ENCODE data around the gene ATXN1.

Gene ATXN1

DNA sequence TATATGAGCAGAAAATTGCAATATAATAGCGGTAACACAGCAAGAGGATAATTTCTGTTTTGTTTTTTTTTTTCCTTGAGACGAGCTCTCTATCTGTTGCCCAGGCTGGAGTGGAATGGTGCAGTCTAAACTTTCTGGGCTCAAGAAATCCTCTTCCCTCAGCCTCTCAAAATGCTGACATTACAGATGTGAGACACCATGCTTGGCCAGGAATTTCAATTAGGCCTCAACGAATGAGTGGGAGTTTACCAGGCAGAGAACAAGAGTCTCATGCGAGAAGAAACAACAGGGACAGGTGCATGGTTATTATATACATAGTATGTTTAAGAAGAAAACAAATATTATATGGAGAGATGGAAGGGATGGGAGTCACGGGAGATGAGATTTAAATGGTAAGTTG lies 111.4 kb downstream of the ATXN1 start:
- no peak for DNase-seq
- in situ Hi-C loops (cut with HindIII; ENCODE audit: low pct_ligation_motif_present, low sequenced_read_pairs) = no loop called here
- TF ChIP-seq, protein P1, sequence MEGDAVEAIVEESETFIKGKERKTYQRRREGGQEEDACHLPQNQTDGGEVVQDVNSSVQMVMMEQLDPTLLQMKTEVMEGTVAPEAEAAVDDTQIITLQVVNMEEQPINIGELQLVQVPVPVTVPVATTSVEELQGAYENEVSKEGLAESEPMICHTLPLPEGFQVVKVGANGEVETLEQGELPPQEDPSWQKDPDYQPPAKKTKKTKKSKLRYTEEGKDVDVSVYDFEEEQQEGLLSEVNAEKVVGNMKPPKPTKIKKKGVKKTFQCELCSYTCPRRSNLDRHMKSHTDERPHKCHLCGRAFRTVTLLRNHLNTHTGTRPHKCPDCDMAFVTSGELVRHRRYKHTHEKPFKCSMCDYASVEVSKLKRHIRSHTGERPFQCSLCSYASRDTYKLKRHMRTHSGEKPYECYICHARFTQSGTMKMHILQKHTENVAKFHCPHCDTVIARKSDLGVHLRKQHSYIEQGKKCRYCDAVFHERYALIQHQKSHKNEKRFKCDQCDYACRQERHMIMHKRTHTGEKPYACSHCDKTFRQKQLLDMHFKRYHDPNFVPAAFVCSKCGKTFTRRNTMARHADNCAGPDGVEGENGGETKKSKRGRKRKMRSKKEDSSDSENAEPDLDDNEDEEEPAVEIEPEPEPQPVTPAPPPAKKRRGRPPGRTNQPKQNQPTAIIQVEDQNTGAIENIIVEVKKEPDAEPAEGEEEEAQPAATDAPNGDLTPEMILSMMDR (IDR thresholded peaks at IDR 0.05; ENCODE audit: low read depth, low read length, missing control alignments) = no peak
- Histone ChIP-seq H3K27me3 (replicated peaks) (no peaks in the 10 kb centered on the region), H3K4me3 (ENCODE audit: low read depth, low read length) (no peak overlapping the region), H3K27ac (no peak overlapping the region), H3K36me3 (replicated peaks) (peaks cover 12% of the 10 kb centered on the region)

DNA sequence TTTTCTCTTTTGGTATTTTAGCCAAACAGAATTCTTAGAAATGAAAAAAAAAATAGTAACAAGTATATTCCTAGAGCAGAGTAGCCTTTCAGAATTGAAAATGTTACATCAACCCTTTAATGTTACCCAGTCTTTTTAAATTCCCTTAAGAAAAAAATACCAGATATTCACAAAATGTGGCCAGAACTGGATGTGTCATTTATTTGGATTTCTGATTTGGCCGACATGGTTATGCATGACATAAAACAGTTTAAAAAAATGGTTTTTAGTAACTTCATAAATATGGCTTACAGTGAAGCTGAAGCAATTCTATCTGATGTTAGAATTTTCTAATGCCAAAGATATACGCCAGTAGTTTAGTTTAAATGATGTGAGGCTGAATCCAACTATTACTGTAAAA lies 112.0 kb downstream of the ATXN1 start:
- peaks cover 16% of the 10 kb centered on the region for H3K36me3 ChIP-seq (replicated peaks)
- DNase-seq = no peak

DNA sequence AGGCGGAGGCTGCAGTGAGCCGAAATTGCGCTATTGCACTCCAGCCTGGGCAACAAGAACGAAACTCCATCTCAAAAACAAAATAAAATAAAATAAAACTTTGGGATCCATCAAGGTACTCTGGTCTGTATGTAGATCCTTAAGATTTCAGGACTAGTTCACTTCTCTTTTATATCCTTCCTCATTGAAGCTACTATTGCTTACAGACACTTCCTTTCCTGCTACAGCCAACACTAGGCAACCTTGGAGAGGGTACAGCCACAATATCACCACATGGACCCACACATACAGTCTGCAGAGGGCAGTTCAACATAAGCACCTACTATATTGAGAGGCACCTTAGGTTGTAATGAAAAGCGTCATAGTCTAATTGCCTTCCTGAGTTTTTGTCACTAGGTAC lies 113.3 kb downstream of the ATXN1 start:
- no peaks in the 10 kb centered on the region for H3K27me3 ChIP-seq (replicated peaks)
- peaks cover 16% of the 10 kb centered on the region for H3K36me3 ChIP-seq (replicated peaks)
- DNase-seq = no peak
- H3K27ac ChIP-seq = no peak overlapping the region
- H3K4me3 ChIP-seq (ENCODE audit: low read depth, low read length) = no peak overlapping the region
- TF ChIP-seq, protein P1 (IDR thresholded peaks at IDR 0.05; ENCODE audit: low read depth, low read length, missing control alignments) = no peak
- in situ Hi-C loops (cut with HindIII; ENCODE audit: low pct_ligation_motif_present, low sequenced_read_pairs) = no loop called here

More for the DNA sequence above, 112.0 kb downstream of the ATXN1 start:
- TF ChIP-seq, protein P1 (IDR thresholded peaks at IDR 0.05; ENCODE audit: low read depth, low read length, missing control alignments) = no peak
- in situ Hi-C loops (cut with HindIII; ENCODE audit: low pct_ligation_motif_present, low sequenced_read_pairs) = no loop called here
- H3K27ac ChIP-seq = no peak overlapping the region
- no peak overlapping the region for H3K4me3 ChIP-seq (ENCODE audit: low read depth, low read length)
- no peaks in the 10 kb centered on the region for H3K27me3 ChIP-seq (replicated peaks)

DNA sequence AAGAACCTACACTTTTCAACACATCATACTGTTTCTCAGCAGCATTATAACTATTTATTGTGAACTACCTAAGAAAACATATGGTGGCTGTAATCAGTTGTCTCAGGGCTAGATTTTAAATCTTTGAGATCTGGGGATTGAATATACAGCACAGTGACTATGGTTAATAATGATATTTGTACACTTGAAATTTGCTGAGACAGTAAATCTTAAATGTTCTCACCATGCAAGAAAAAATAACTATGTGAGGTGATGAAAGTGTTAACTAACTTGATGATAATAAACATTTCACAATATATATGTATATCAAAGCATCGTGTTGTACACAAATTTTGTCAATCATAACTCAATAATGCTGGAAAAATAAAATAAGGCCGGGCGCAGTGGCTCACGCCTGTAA lies 113.8 kb downstream of the ATXN1 start:
- H3K27me3 ChIP-seq (replicated peaks) = no peaks in the 10 kb centered on the region
- TF ChIP-seq, protein P1 (IDR thresholded peaks at IDR 0.05; ENCODE audit: low read depth, low read length, missing control alignments) = no peak
- in situ Hi-C loops (cut with HindIII; ENCODE audit: low pct_ligation_motif_present, low sequenced_read_pairs) = no loop called here
- H3K27ac ChIP-seq = no peak overlapping the region
- no peak overlapping the region for H3K4me3 ChIP-seq (ENCODE audit: low read depth, low read length)
- no peak for DNase-seq
- peaks cover 11% of the 10 kb centered on the region for H3K36me3 ChIP-seq (replicated peaks)

DNA sequence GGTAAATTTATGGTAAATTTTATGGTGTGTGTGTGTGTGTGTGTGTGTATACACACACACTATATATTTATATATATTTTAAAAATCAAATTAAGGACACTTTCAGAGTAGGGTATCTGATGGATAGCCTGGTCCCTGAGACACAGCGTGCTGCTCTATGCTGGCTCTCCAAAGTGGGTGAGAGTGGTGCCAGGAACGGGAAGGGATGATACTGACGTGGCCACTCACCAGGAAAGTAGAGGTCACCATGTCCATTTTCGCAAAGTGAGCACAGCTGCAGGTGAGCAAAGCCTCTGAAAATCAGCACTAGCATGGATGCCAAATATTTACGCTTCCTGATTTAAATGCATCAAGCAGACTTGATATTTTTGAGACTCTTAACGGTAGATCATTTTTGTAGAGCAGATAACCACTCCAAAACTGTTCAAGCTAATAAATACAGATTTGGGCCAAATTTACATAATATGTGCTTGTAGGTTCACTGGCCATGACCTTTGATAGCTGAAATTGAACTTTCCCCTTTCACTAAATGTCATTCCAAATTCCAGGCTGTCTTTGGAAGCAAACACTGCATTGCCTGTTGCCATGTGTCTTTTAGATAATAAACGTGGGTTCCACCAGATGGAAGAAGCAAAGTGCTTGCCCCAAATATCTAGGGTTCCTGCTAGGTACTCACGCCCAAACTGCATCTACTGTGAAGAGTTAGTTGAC lies 116.6 kb downstream of the ATXN1 start:
- in situ Hi-C loops (cut with HindIII; ENCODE audit: low pct_ligation_motif_present, low sequenced_read_pairs) = no loop called here
- peaks cover 4% of the 10 kb centered on the region for H3K36me3 ChIP-seq (replicated peaks)
- no peak overlapping the region for H3K27ac ChIP-seq
- H3K4me3 ChIP-seq (ENCODE audit: low read depth, low read length) = no peak overlapping the region
- no peak for DNase-seq
- TF ChIP-seq, protein P1 (IDR thresholded peaks at IDR 0.05; ENCODE audit: low read depth, low read length, missing control alignments) = no peak
- H3K27me3 ChIP-seq (replicated peaks) = no peaks in the 10 kb centered on the region

Measured in brain microvascular endothelial cell (primary cell).